ENCODE measurements around the gene CPOX.

GRCh38 chr3:98612587-98612986, 19.2 kb upstream of the CPOX start:
- TF ChIP-seq EP300 (IDR thresholded peaks at IDR 0.05; ENCODE audit: borderline replicate concordance) (no peak), ZBTB7A (IDR thresholded peaks at IDR 0.05; ENCODE audit: low read depth) (no peak), YY1 (IDR thresholded peaks at IDR 0.05; ENCODE audit: low read depth) (no peak), CREB1 (IDR thresholded peaks at IDR 0.05; ENCODE audit: low read depth) (no peak), CEBPB (IDR thresholded peaks at IDR 0.05) (no peak), TCF12 (IDR thresholded peaks at IDR 0.05; ENCODE audit: low read depth) (no peak), TEAD4 (IDR thresholded peaks at IDR 0.05) (no peak), EGR1 (IDR thresholded peaks at IDR 0.05) (no peak), RAD21 (IDR thresholded peaks at IDR 0.05; ENCODE audit: low read depth) (no peak), REST (IDR thresholded peaks at IDR 0.05; ENCODE audit: low read depth) (no peak), TAF1 (IDR thresholded peaks at IDR 0.05; ENCODE audit: low read depth) (no peak)
- TF ChIP-seq, protein P1, sequence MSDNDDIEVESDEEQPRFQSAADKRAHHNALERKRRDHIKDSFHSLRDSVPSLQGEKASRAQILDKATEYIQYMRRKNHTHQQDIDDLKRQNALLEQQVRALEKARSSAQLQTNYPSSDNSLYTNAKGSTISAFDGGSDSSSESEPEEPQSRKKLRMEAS (IDR thresholded peaks at IDR 0.05): no peak
- TF ChIP-seq, protein P2, sequence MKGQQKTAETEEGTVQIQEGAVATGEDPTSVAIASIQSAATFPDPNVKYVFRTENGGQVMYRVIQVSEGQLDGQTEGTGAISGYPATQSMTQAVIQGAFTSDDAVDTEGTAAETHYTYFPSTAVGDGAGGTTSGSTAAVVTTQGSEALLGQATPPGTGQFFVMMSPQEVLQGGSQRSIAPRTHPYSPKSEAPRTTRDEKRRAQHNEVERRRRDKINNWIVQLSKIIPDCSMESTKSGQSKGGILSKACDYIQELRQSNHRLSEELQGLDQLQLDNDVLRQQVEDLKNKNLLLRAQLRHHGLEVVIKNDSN (IDR thresholded peaks at IDR 0.05): no peak
